Natural killer cell (primary cell): ENCODE results near the gene BTBD9. TPM values are rescaled to one million over a fixed set of nuclear protein-coding genes. Genes with fewer than 3 reads are reported as not detected.

Experiments
- ATAC-seq, 3 donors: fragments of 150-1000 bp in 2 of 3; fragments of 200-7000 bp in 1 of 3; cut with Tn5 transposase; 1 replicate in 1 of 3; 2 replicates in 2 of 3; pipeline ENCODE4 v1.10.0; 2021; ENCODE audit warnings: mild to moderate bottlenecking in 2 of 3, moderate library complexity in 2 of 3
- DNase-seq, 2 donors: peaks; one replicate each; pipeline versions ENCODE4 v3.0.0 to v3.0.0-alpha.2; 2013 to 2021; ENCODE audit warnings: mixed read lengths in 1 of 2
- H3K27ac ChIP-seq: one replicate; pipeline ENCODE4 v1.5.1; 2013; ENCODE audit warnings: mild to moderate bottlenecking, low read length
- H3K27me3 ChIP-seq: one replicate; pipeline ENCODE4 v1.6.1; 2013; ENCODE audit warnings: low read length; ENCODE audit not compliant: control insufficient read depth, insufficient read depth
- H3K36me3 ChIP-seq: one replicate; pipeline ENCODE4 v1.6.1; 2013; ENCODE audit warnings: low read length; ENCODE audit not compliant: control insufficient read depth, insufficient read depth
- H3K4me1 ChIP-seq: one replicate; pipeline ENCODE4 v1.6.1; 2013; ENCODE audit warnings: low read length; ENCODE audit not compliant: control insufficient read depth, insufficient read depth
- H3K4me3 ChIP-seq: one replicate; pipeline ENCODE4 v1.5.1; 2013; ENCODE audit warnings: low read length
- H3K9me3 ChIP-seq: one replicate; pipeline ENCODE4 v1.6.1; 2013; ENCODE audit warnings: low read length; ENCODE audit not compliant: control insufficient read depth, insufficient read depth
- H3K27ac Mint-ChIP-seq, 2 donors: one replicate each; pipeline ENCODE4 v1.8.0; 2022; ENCODE audit warnings: mild to moderate bottlenecking in 2 of 2, mixed read lengths in 2 of 2, moderate library complexity in 1 of 2
- H3K27me3 Mint-ChIP-seq, 2 donors: one replicate each; pipeline ENCODE4 v1.8.0; 2022; ENCODE audit warnings: low read depth in 2 of 2, mixed read lengths in 2 of 2
- H3K36me3 Mint-ChIP-seq: one replicate; pipeline ENCODE4 v1.8.0; 2022; ENCODE audit warnings: mixed read lengths
- H3K4me1 Mint-ChIP-seq, 2 donors: one replicate each; pipeline ENCODE4 v1.8.0; 2022; ENCODE audit warnings: mixed read lengths in 2 of 2
- H3K4me3 Mint-ChIP-seq: one replicate; pipeline ENCODE4 v1.8.0; 2022; ENCODE audit warnings: mild to moderate bottlenecking, moderate library complexity, mixed read lengths
- H3K9me3 Mint-ChIP-seq, 2 donors: one replicate each; pipeline ENCODE4 v1.8.0; 2022; ENCODE audit warnings: mixed read lengths in 2 of 2
- CTCF ChIP-seq: fragments of 200-600 bp; IDR thresholded peaks from one replicate; pipeline ENCODE4 v1.8.0; 2022; ENCODE audit warnings: antibody characterized with exemption
- WGBS: methylation state at CpG from one replicate; pipeline ENCODE4 v1.1.7; 2013; ENCODE audit warnings: missing lambda C conversion rate; ENCODE audit not compliant: insufficient coverage; 5-methylcytosine and 5-hydroxymethylcytosine counted together
- intact Hi-C: fragments of 100-400 bp; cut with micrococcal nuclease; formaldehyde crosslinking; loops from one replicate; pipeline ENCODE4 v1.14.2; 2022
- total RNA-seq, 4 donors: library from RNA; stranded (reverse); fragments of 120-200 nt in 1 of 4; gene quantifications; one replicate each; pipeline versions ENCODE4 v1.2.3 to v1.2.4, GENCODE V29; 2013 to 2022

The BTBD9 gene
- total RNA-seq, 3 donors from 2014 or later (not counting 1 experiment from before 2014, with no cell fraction given) = 51.6 to 70.3 (median 54.3) TPM

GRCh38 chr6:38584731-38585130 lies 55.0 kb downstream of the BTBD9 start:
- Histone ChIP-seq H3K27ac (no peak overlapping the region), H3K27me3 (no peaks in the 10 kb centered on the region), H3K36me3 (peaks cover 7% of the 10 kb centered on the region), H3K4me3 (no peak overlapping the region), H3K9me3 (no peaks in the 10 kb centered on the region), H3K4me1 (no peaks in the 10 kb centered on the region)
- Mint-ChIP-seq H3K27ac (no peak overlapping the region), H3K4me1 (no peaks in the 10 kb centered on the region), H3K4me3 (no peak overlapping the region), H3K36me3 (no peaks in the 10 kb centered on the region), H3K27me3 (no peaks in the 10 kb centered on the region), H3K9me3 (no peaks in the 10 kb centered on the region)
- intact Hi-C loops = no loop called here
- ATAC-seq = no peak
- WGBS = 100% methylated on average over 2 of the region's 2 CpGs
- TF ChIP-seq CTCF = no peak
- DNase-seq = no peak

GRCh38 chr6:38583523-38583922 lies 56.2 kb downstream of the BTBD9 start:
- TF ChIP-seq CTCF = no peak
- H3K27me3 Mint-ChIP-seq = no peaks in the 10 kb centered on the region
- Histone ChIP-seq H3K4me1 (no peaks in the 10 kb centered on the region), H3K27ac (no peak overlapping the region), H3K36me3 (peaks cover 10% of the 10 kb centered on the region), H3K4me3 (no peak overlapping the region), H3K27me3 (no peaks in the 10 kb centered on the region), H3K9me3 (no peaks in the 10 kb centered on the region)
- no peak overlapping the region for H3K27ac Mint-ChIP-seq
- H3K4me3 Mint-ChIP-seq = no peak overlapping the region
- no peaks in the 10 kb centered on the region for H3K9me3 Mint-ChIP-seq
- 83% methylated on average over 1 of the region's 1 CpG for WGBS
- H3K4me1 Mint-ChIP-seq = no peaks in the 10 kb centered on the region
- ATAC-seq = no peak
- intact Hi-C loops = no loop called here
- no peaks in the 10 kb centered on the region for H3K36me3 Mint-ChIP-seq
- no peak for DNase-seq

GRCh38 chr6:38580030-38580429 lies 59.7 kb downstream of the BTBD9 start:
- peaks cover 12% of the 10 kb centered on the region for H3K36me3 ChIP-seq

More at GRCh38 chr6:38580030-38580429, 59.7 kb downstream of the BTBD9 start:
- H3K4me1 Mint-ChIP-seq = no peaks in the 10 kb centered on the region
- H3K27me3 ChIP-seq = no peaks in the 10 kb centered on the region
- H3K27ac Mint-ChIP-seq = no peak overlapping the region
- TF ChIP-seq CTCF = no peak
- H3K27ac ChIP-seq = no peak overlapping the region
- no peaks in the 10 kb centered on the region for H3K36me3 Mint-ChIP-seq
- no peaks in the 10 kb centered on the region for H3K27me3 Mint-ChIP-seq
- H3K4me3 ChIP-seq = no peak overlapping the region
- no peaks in the 10 kb centered on the region for H3K9me3 Mint-ChIP-seq
- H3K4me3 Mint-ChIP-seq = no peak overlapping the region
- 98% methylated on average over 6 of the region's 6 CpGs for WGBS
- ATAC-seq (no peak), DNase-seq (no peak)
- H3K9me3 ChIP-seq = no peaks in the 10 kb centered on the region
- no peaks in the 10 kb centered on the region for H3K4me1 ChIP-seq
- intact Hi-C loops = no loop called here
